Skeletal muscle tissue (tissue), 4 donors: Measurements from ENCODE around the gene FIGLA. TPM values are rescaled to one million over a fixed set of nuclear protein-coding genes. Genes with fewer than 3 reads are reported as not detected.
"Not testable (repeated sequence)": the region's sequence is repeated elsewhere in the genome, so short reads cannot be mapped to it uniquely, and the experiment has no call there.

ENCODE experiments used
- H3K27ac ChIP-seq: one replicate; pipeline ENCODE4 v1.7.0; 2013; ENCODE audit warnings: mild to moderate bottlenecking, low read depth, low read length, inconsistent platforms
- H3K27me3 ChIP-seq, 3 donors: one replicate each; pipeline ENCODE4 v1.7.0; 2013; ENCODE audit warnings: low read length in 3 of 3; ENCODE audit not compliant: control insufficient read depth in 3 of 3, insufficient read depth in 3 of 3
- H3K36me3 ChIP-seq, 3 donors: one replicate each; pipeline ENCODE4 v1.7.0; 2013; ENCODE audit warnings: low read length in 3 of 3; ENCODE audit not compliant: control insufficient read depth in 3 of 3, insufficient read depth in 3 of 3
- H3K4me1 ChIP-seq, 3 donors: one replicate each; pipeline ENCODE4 v1.7.0; 2013; ENCODE audit warnings: low read length in 3 of 3, mild to moderate bottlenecking in 3 of 3; ENCODE audit not compliant: control insufficient read depth in 3 of 3, insufficient read depth in 3 of 3
- H3K4me3 ChIP-seq, 3 donors: one replicate each; pipeline ENCODE4 v1.7.0; 2013; ENCODE audit warnings: low read length in 3 of 3
- H3K9ac ChIP-seq, 3 donors: one replicate each; pipeline ENCODE4 v1.7.0; 2013; ENCODE audit warnings: low read length in 3 of 3, mild to moderate bottlenecking in 3 of 3, moderate library complexity in 2 of 3, low read depth in 1 of 3
- H3K9me3 ChIP-seq, 3 donors: one replicate each; pipeline ENCODE4 v1.7.0; 2013; ENCODE audit warnings: low read length in 3 of 3; ENCODE audit not compliant: control insufficient read depth in 3 of 3
- total RNA-seq: library from RNA; depleted of rRNA; stranded (reverse); fragments of >200 nt; gene quantifications from one replicate; pipeline ENCODE4 v1.2.3, GENCODE V29; 2014
- donor health status: Osteomylitis.

Gene FIGLA
- total RNA-seq, 1 donor from 2014 or later: not detected

- H3K27ac ChIP-seq: no peak overlapping the region
- no peak overlapping the region for H3K9ac ChIP-seq
- H3K4me1 ChIP-seq: no peaks in the 10 kb centered on the region
- H3K9me3 ChIP-seq: no peaks in the 10 kb centered on the region
- H3K4me3 ChIP-seq: no peak overlapping the region
- no peaks in the 10 kb centered on the region for H3K36me3 ChIP-seq
- peaks cover 3 to 25% (median 3%) of the 10 kb centered on the region in 3 donors for H3K27me3 ChIP-seq
Measured at GRCh38 chr2:70816726-70817125, 26.3 kb upstream of the FIGLA start.

DNA sequence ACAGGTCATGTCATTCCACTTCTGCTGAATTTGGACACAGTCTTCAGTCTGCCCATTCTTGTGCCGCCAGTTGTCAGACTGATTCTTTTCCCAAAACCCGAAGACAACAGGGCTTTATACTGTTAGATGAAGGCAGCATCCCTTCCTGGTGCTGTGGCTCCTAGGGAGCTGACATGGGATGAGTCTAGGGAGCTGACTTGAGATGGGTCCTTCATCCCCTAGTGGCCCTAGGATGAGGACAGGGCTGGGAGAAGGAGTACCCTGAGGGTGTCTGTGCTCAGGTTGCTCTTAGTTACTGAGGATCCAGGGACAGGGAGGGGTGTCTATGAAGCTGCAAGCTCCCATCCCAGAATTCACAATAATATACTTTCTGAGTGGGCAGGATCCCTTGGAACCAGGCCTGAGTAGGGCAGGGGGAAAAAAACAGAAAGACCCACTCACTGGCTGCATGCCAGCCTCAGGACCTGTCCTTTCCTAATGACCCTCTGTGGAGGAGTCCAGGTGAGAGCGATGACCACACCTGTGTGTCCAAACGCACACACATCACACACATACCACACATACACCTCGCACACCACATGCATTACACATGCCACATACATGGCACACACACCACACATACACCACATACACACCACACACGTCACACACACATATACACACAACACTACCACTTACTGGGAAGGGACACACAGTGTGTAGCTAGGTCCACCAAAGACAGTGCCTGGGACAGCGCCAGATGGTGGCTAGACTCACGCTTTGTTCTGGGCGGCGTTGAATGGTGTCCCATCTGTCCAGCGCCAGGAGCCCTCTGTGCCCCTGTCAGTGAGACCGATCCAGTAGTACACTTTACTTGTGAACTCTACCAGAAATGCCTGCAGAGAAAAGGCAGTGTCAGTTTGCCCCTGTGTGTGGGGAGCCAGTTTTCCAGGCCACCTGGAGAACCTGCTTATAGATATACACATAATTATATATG, 18.8 kb upstream of the FIGLA start:
- Histone ChIP-seq H3K27ac (no peak overlapping the region), H3K4me3 (no peak overlapping the region), H3K36me3 (no peaks in the 10 kb centered on the region), H3K9me3 (no peaks in the 10 kb centered on the region), H3K27me3 (peaks cover 0 to 8% (median 5%) of the 10 kb centered on the region in 3 donors), H3K9ac (no peak overlapping the region), H3K4me1 (no peaks in the 10 kb centered on the region)

DNA sequence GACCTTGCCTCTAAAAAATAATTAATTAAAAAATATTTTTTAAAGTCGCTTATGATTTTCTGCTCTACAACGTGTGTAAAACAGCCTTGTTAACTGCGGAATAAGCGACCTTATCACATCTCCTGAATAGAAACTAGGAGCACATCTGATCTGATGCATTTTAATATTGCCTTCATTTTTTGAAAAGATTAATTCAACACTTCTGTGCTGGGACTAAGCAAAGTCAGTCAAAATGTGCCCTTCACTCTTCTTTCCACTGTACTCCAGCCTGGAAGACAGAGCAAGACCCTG, 17.3 kb upstream of the FIGLA start:
- Histone ChIP-seq H3K4me1 (no peaks in the 10 kb centered on the region), H3K36me3 (no peaks in the 10 kb centered on the region), H3K9ac (no peak overlapping the region), H3K27ac (no peak overlapping the region), H3K4me3 (no peak overlapping the region), H3K27me3 (peaks cover 0 to 5% (median 3%) of the 10 kb centered on the region in 3 donors), H3K9me3 (no peaks in the 10 kb centered on the region)

- Histone ChIP-seq H3K27me3 (peaks cover 0 to 5% (median 3%) of the 10 kb centered on the region in 3 donors), H3K4me3 (no peak overlapping the region), H3K27ac (no peak overlapping the region), H3K4me1 (no peaks in the 10 kb centered on the region), H3K9ac (no peak overlapping the region), H3K9me3 (no peaks in the 10 kb centered on the region), H3K36me3 (no peaks in the 10 kb centered on the region)
Measured at GRCh38 chr2:70807102-70807827, 16.8 kb upstream of the FIGLA start.

DNA sequence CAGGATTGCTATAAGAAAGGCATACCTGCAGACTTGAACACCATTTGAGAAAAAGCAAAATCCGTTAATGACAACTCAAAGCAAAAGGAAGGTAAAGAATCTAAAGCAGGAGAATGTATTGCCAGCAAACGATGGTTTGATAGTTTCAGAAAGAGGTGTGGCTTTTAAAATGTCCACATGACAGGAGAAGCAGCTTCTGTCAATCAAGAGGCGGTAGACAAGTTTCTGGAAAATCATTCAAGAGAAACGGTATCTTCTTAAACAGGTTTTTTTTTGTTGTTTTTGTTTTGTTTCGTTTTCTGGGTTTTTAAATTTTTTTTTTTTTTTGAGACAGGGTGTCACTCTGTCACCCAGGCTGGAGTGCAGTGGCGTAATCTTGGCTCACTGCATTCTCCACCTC, 16.2 kb upstream of the FIGLA start:
- no peak overlapping the region for H3K27ac ChIP-seq
- H3K4me1 ChIP-seq: no peaks in the 10 kb centered on the region
- no peak overlapping the region for H3K4me3 ChIP-seq

GRCh38 chr2:70806013-70806412, 15.6 kb upstream of the FIGLA start:
- no peaks in the 10 kb centered on the region for H3K4me1 ChIP-seq
- no peak overlapping the region for H3K9ac ChIP-seq
- no peaks in the 10 kb centered on the region for H3K36me3 ChIP-seq
- H3K9me3 ChIP-seq: no peaks in the 10 kb centered on the region
- no peak overlapping the region for H3K27ac ChIP-seq
- no peak overlapping the region for H3K4me3 ChIP-seq
- H3K27me3 ChIP-seq: peaks cover 0 to 5% (median 5%) of the 10 kb centered on the region in 3 donors

More for the DNA sequence above, 16.2 kb upstream of the FIGLA start:
- Histone ChIP-seq H3K9me3 (no peaks in the 10 kb centered on the region), H3K27me3 (peaks cover 0 to 5% (median 4%) of the 10 kb centered on the region in 3 donors), H3K9ac (no peak overlapping the region), H3K36me3 (no peaks in the 10 kb centered on the region)

DNA sequence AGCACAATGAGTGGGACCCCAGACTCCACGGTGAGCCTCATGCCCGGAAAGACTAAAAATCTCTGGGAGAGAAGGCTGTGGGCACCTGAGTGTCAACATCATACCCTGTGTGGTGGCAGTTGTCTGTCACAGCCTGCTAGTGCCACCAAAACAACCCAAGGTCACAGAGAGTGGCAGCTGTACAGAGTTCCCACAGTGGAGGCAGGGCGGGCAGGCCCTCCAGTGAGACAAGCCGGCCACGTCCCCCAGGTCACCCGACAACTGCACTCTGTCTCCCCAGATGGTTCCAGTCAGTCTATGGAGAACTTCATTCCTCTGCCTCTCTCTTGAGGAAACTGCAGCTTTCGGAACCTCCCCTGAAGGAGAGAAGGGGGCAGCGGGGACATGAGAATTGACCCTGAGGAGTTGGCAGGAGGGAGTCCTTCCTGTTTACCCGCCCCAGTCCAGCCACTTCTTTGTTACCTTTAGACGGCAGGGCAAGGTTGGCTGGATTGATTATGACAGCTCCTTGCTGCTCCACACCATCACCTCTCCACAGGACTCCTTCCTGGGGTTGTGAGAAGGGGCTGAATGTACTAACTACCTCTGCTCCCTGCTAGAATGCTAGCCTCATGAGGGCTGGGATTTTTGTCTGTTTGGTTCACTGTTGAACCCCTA, 11.3 kb upstream of the FIGLA start:
- Histone ChIP-seq H3K9ac (no peak overlapping the region), H3K4me3 (no peak overlapping the region), H3K9me3 (peaks cover 0 to 3% (median 0%) of the 10 kb centered on the region in 3 donors), H3K36me3 (no peaks in the 10 kb centered on the region), H3K4me1 (no peaks in the 10 kb centered on the region), H3K27ac (no peak overlapping the region), H3K27me3 (peaks cover 0 to 3% (median 3%) of the 10 kb centered on the region in 3 donors)

GRCh38 chr2:70799706-70800105, 9.3 kb upstream of the FIGLA start:
- H3K9ac ChIP-seq: no peak overlapping the region
- no peak overlapping the region for H3K4me3 ChIP-seq
- peaks cover 0 to 5% (median 3%) of the 10 kb centered on the region in 3 donors for H3K27me3 ChIP-seq

GRCh38 chr2:70797996-70798395, 7.6 kb upstream of the FIGLA start:
- not testable (repeated sequence) for H3K9me3 ChIP-seq, H3K27ac ChIP-seq, H3K4me3 ChIP-seq, H3K9ac ChIP-seq, H3K36me3 ChIP-seq, H3K4me1 ChIP-seq
- H3K27me3 ChIP-seq: peaks cover 3 to 19% (median 5%) of the 10 kb centered on the region in 3 donors

More at GRCh38 chr2:70799706-70800105, 9.3 kb upstream of the FIGLA start:
- Histone ChIP-seq H3K4me1 (no peaks in the 10 kb centered on the region), H3K36me3 (no peaks in the 10 kb centered on the region), H3K9me3 (peaks cover 0 to 3% (median 0%) of the 10 kb centered on the region in 3 donors), H3K27ac (no peak overlapping the region)
